SK-N-SH treated with all-trans-retinoic acid at 6 μM for 48 hours (cell line): ENCODE results near the gene SPAG5.

ENCODE experiments used
- ATAC-seq: fragments of 200-7000 bp; cut with Tn5 transposase; 3 replicates; pipeline ENCODE4 v1.9.1; 2020; ENCODE audit warnings: mild to moderate bottlenecking, moderate library complexity
- ARNTL ChIP-seq: fragments of 450-650 bp; formaldehyde crosslinking; IDR thresholded peaks from 2 replicates; pipeline ENCODE4 v1.5.0; 2020; ENCODE audit warnings: low read depth, mild to moderate bottlenecking, moderate library complexity, borderline replicate concordance
- BACH2 ChIP-seq: fragments of 250-450 bp; sonication (Bioruptor Pico); IDR thresholded peaks from 2 replicates; pipeline ENCODE4 v1.9.0; 2021; ENCODE audit warnings: mild to moderate bottlenecking, borderline replicate concordance
- CSDC2 ChIP-seq: fragments of 250-450 bp; sonication (Bioruptor Pico); IDR thresholded peaks from 2 replicates; pipeline ENCODE4 v1.5.0; 2020; ENCODE audit warnings: mild to moderate bottlenecking, moderate library complexity
- ESRRG ChIP-seq: fragments of 250-450 bp; sonication (Bioruptor Pico); IDR thresholded peaks from 2 replicates; pipeline ENCODE4 v1.6.1; 2021; ENCODE audit warnings: mild to moderate bottlenecking
- GLIS3 ChIP-seq: fragments of 250-450 bp; sonication (Bioruptor Pico); IDR thresholded peaks from 2 replicates; pipeline ENCODE4 v1.5.0; 2020; ENCODE audit warnings: mild to moderate bottlenecking, moderate library complexity
- ISL1 ChIP-seq: fragments of 250-450 bp; sonication (Bioruptor Pico); IDR thresholded peaks from 2 replicates; pipeline ENCODE4 v2.1.2; 2022; ENCODE audit warnings: mild to moderate bottlenecking, moderate library complexity
- OSR1 ChIP-seq: fragments of 250-450 bp; sonication (Bioruptor Pico); IDR thresholded peaks from 2 replicates; pipeline ENCODE4 v1.8.0; 2022; ENCODE audit warnings: moderate library complexity, mild to moderate bottlenecking, inconsistent platforms
- PPARA ChIP-seq: fragments of 250-450 bp; sonication (Bioruptor Pico); IDR thresholded peaks from 2 replicates; pipeline ENCODE4 v1.5.0; 2020; ENCODE audit warnings: mild to moderate bottlenecking, borderline replicate concordance
- RARB ChIP-seq: fragments of 250-450 bp; sonication (Bioruptor Pico); IDR thresholded peaks from 2 replicates; pipeline ENCODE4 v1.8.0; 2021; ENCODE audit warnings: mild to moderate bottlenecking, moderate library complexity
- SNAI2 ChIP-seq: fragments of 250-450 bp; sonication (Bioruptor Pico); IDR thresholded peaks from 2 replicates; pipeline ENCODE4 v1.5.0; 2020; ENCODE audit warnings: mild to moderate bottlenecking, moderate library complexity
- TCF4 ChIP-seq: fragments of 250-450 bp; sonication (Bioruptor Pico); IDR thresholded peaks from 2 replicates; pipeline ENCODE4 v1.8.0; 2021; ENCODE audit warnings: mild to moderate bottlenecking, moderate library complexity, borderline replicate concordance
- TOX ChIP-seq: fragments of 250-450 bp; sonication (Bioruptor Pico); IDR thresholded peaks from 2 replicates; pipeline ENCODE4 v1.8.0; 2021; ENCODE audit warnings: mild to moderate bottlenecking, moderate library complexity, borderline replicate concordance
- ZC3H10 ChIP-seq: fragments of 250-450 bp; sonication (Bioruptor Pico); IDR thresholded peaks from 2 replicates; pipeline ENCODE4 v1.5.1; 2021; ENCODE audit warnings: mild to moderate bottlenecking, moderate library complexity
- ZFP3 ChIP-seq: fragments of 250-450 bp; sonication (Bioruptor Pico); IDR thresholded peaks from 2 replicates; pipeline ENCODE4 v1.5.0; 2020; ENCODE audit warnings: mild to moderate bottlenecking, moderate library complexity
- ZFP30 ChIP-seq: fragments of 450-650 bp; formaldehyde crosslinking; IDR thresholded peaks from 2 replicates; pipeline ENCODE4 v1.5.0; 2022; ENCODE audit warnings: mild to moderate bottlenecking, moderate library complexity
- ZNF565 ChIP-seq: fragments of 450-650 bp; formaldehyde crosslinking; conservative IDR thresholded peaks from 2 replicates; pipeline ENCODE4 v1.5.0; 2020; ENCODE audit warnings: low read depth, mild to moderate bottlenecking, moderate library complexity
- ZNF70 ChIP-seq: fragments of 450-650 bp; formaldehyde crosslinking; IDR thresholded peaks from 2 replicates; pipeline ENCODE4 v1.5.0; 2020; ENCODE audit warnings: mild to moderate bottlenecking, moderate library complexity
- ZNF8 ChIP-seq: fragments of 450-650 bp; formaldehyde crosslinking; IDR thresholded peaks from 2 replicates; pipeline ENCODE4 v1.5.0; 2020; ENCODE audit warnings: mild to moderate bottlenecking, moderate library complexity
- TF ChIP-seq, protein P1 (sequence below): fragments of 250-450 bp; sonication (Bioruptor Pico); IDR thresholded peaks from 2 replicates; pipeline ENCODE4 v1.5.1; 2020; ENCODE audit warnings: low read depth, mild to moderate bottlenecking, moderate library complexity
- TF ChIP-seq, protein P2 (sequence below): fragments of 250-450 bp; sonication (Bioruptor Pico); IDR thresholded peaks from 2 replicates; pipeline ENCODE4 v1.5.0; 2020; ENCODE audit warnings: mild to moderate bottlenecking, moderate library complexity
- TF ChIP-seq, protein P3 (sequence below): fragments of 250-450 bp; sonication (Bioruptor Pico); IDR thresholded peaks from 2 replicates; pipeline ENCODE4 v1.8.0; 2021; ENCODE audit warnings: low read depth, mild to moderate bottlenecking, moderate library complexity, borderline replicate concordance
- TF ChIP-seq, protein P4 (sequence below): fragments of 250-450 bp; sonication (Bioruptor Pico); IDR thresholded peaks from 2 replicates; pipeline ENCODE4 v1.5.1; 2021; ENCODE audit warnings: mild to moderate bottlenecking, moderate library complexity
- TF ChIP-seq, protein P5 (sequence below): fragments of 250-450 bp; sonication (Bioruptor Pico); IDR thresholded peaks from 2 replicates; pipeline ENCODE4 v1.8.0; 2020; ENCODE audit warnings: mild to moderate bottlenecking, moderate library complexity, borderline replicate concordance

SPAG5 gene

DNA sequence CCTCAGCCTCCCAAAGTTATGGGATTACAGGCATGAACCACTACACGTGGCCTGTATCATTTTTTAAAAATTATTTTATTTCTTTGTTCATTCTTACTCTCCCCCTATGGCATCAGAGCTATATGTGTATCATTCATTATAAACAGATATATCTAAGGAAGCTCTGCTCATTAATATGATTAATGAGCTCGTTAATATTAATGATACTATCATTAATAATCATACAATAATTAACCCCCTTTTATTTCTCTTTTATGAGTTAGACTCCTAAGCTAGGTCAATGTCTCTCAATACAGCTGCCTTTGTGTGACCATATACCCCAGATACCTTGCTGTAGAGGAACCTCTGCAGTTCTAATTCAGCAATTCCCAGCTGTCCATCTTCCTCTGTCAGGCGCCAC, 19.6 kb upstream of the SPAG5 start (continued):
- TF ChIP-seq, protein P1, sequence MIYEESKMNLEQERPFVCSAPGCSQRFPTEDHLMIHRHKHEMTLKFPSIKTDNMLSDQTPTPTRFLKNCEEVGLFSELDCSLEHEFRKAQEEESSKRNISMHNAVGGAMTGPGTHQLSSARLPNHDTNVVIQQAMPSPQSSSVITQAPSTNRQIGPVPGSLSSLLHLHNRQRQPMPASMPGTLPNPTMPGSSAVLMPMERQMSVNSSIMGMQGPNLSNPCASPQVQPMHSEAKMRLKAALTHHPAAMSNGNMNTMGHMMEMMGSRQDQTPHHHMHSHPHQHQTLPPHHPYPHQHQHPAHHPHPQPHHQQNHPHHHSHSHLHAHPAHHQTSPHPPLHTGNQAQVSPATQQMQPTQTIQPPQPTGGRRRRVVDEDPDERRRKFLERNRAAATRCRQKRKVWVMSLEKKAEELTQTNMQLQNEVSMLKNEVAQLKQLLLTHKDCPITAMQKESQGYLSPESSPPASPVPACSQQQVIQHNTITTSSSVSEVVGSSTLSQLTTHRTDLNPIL, result no peak

DNA sequence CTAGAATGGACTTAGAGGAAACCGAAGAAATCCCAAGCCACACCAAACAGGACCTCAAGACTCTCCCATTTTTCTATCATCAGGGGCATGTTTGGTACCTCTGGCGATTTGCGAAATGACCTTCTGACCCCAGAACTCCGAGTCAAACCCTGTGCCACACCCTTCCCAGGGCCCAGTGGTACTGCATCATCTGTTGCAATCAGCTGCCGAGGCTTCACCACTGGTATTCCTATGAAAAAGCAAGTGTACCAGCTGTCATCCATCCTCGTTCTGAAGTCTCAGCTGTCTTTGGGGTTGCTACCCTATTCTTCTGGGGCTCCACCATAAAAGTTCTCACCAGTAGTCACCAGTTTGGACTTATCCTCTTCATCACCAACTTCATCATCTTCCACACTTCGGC, 17.5 kb upstream of the SPAG5 start:
- TF ChIP-seq ZNF70 (CRISPR knock-in tag) (no peak), TCF4 (no peak), RARB (CRISPR knock-in tag) (no peak), ZFP3 (CRISPR knock-in tag) (no peak), ESRRG (CRISPR knock-in tag) (no peak), OSR1 (CRISPR knock-in tag) (no peak), ARNTL (CRISPR knock-in tag) (no peak), PPARA (CRISPR knock-in tag) (no peak), BACH2 (no peak), GLIS3 (no peak), ZNF8 (CRISPR knock-in tag) (no peak), SNAI2 (CRISPR knock-in tag) (no peak), ZC3H10 (CRISPR knock-in tag) (no peak), CSDC2 (CRISPR knock-in tag) (no peak), ZNF565 (CRISPR knock-in tag) (no peak)
- TF ChIP-seq, protein P2, sequence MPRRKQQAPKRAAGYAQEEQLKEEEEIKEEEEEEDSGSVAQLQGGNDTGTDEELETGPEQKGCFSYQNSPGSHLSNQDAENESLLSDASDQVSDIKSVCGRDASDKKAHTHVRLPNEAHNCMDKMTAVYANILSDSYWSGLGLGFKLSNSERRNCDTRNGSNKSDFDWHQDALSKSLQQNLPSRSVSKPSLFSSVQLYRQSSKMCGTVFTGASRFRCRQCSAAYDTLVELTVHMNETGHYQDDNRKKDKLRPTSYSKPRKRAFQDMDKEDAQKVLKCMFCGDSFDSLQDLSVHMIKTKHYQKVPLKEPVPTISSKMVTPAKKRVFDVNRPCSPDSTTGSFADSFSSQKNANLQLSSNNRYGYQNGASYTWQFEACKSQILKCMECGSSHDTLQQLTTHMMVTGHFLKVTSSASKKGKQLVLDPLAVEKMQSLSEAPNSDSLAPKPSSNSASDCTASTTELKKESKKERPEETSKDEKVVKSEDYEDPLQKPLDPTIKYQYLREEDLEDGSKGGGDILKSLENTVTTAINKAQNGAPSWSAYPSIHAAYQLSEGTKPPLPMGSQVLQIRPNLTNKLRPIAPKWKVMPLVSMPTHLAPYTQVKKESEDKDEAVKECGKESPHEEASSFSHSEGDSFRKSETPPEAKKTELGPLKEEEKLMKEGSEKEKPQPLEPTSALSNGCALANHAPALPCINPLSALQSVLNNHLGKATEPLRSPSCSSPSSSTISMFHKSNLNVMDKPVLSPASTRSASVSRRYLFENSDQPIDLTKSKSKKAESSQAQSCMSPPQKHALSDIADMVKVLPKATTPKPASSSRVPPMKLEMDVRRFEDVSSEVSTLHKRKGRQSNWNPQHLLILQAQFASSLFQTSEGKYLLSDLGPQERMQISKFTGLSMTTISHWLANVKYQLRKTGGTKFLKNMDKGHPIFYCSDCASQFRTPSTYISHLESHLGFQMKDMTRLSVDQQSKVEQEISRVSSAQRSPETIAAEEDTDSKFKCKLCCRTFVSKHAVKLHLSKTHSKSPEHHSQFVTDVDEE (CRISPR knock-in tag), result no peak
- TF ChIP-seq, protein P3, sequence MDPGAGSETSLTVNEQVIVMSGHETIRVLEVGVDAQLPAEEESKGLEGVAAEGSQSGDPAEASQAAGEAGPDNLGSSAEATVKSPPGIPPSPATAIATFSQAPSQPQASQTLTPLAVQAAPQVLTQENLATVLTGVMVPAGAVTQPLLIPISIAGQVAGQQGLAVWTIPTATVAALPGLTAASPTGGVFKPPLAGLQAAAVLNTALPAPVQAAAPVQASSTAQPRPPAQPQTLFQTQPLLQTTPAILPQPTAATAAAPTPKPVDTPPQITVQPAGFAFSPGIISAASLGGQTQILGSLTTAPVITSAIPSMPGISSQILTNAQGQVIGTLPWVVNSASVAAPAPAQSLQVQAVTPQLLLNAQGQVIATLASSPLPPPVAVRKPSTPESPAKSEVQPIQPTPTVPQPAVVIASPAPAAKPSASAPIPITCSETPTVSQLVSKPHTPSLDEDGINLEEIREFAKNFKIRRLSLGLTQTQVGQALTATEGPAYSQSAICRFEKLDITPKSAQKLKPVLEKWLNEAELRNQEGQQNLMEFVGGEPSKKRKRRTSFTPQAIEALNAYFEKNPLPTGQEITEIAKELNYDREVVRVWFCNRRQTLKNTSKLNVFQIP (CRISPR knock-in tag), result no peak
- ATAC-seq, result no peak

DNA sequence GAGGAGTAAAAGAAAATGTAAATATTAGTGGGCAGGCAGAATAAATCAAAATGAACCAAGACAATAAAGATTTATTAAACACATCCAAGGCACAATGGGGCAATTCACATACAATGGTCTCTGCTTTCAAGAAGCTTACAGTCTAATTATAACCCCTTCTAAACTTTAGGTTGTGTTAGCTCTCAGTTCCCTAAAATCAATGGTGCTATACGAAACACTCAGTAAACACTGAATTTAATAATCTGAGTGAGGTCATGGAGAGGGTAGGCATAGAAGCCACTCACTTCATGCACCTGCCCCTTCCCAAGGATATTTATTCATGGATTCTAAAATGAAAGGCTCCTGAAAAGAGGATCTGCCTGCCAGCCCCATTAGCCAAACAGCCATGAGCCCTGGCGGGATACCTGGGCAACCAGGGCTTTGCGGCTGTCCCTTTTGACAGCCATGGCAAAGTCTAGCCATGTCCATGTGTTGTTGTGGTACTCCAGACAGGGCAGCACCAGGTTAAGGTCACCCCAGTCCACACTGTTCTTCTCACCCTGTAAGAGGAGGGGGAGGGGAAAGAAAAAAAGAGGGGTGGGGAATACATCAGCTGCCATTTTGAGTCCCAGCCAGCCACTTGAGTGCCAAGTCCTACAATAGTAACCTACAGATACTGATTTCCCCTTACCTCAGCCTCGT, 16.6 kb upstream of the SPAG5 start:
- no peak for ATAC-seq
- TF ChIP-seq, protein P2 (CRISPR knock-in tag), result no peak
- no peak for TF ChIP-seq ZC3H10 (CRISPR knock-in tag)
- TF ChIP-seq ARNTL (CRISPR knock-in tag), result no peak
- no peak for TF ChIP-seq ZNF8 (CRISPR knock-in tag)
- TF ChIP-seq, protein P1, result no peak
- no peak for TF ChIP-seq TOX (CRISPR knock-in tag)
- TF ChIP-seq, protein P4, sequence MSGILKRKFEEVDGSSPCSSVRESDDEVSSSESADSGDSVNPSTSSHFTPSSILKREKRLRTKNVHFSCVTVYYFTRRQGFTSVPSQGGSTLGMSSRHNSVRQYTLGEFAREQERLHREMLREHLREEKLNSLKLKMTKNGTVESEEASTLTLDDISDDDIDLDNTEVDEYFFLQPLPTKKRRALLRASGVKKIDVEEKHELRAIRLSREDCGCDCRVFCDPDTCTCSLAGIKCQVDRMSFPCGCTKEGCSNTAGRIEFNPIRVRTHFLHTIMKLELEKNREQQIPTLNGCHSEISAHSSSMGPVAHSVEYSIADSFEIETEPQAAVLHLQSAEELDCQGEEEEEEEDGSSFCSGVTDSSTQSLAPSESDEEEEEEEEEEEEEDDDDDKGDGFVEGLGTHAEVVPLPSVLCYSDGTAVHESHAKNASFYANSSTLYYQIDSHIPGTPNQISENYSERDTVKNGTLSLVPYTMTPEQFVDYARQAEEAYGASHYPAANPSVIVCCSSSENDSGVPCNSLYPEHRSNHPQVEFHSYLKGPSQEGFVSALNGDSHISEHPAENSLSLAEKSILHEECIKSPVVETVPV, result no peak
- no peak for TF ChIP-seq ZNF565 (CRISPR knock-in tag)
- no peak for TF ChIP-seq ISL1
- TF ChIP-seq PPARA (CRISPR knock-in tag), result no peak
- TF ChIP-seq ESRRG (CRISPR knock-in tag), result no peak
- no peak for TF ChIP-seq ZFP30 (CRISPR knock-in tag)
- TF ChIP-seq, protein P5, sequence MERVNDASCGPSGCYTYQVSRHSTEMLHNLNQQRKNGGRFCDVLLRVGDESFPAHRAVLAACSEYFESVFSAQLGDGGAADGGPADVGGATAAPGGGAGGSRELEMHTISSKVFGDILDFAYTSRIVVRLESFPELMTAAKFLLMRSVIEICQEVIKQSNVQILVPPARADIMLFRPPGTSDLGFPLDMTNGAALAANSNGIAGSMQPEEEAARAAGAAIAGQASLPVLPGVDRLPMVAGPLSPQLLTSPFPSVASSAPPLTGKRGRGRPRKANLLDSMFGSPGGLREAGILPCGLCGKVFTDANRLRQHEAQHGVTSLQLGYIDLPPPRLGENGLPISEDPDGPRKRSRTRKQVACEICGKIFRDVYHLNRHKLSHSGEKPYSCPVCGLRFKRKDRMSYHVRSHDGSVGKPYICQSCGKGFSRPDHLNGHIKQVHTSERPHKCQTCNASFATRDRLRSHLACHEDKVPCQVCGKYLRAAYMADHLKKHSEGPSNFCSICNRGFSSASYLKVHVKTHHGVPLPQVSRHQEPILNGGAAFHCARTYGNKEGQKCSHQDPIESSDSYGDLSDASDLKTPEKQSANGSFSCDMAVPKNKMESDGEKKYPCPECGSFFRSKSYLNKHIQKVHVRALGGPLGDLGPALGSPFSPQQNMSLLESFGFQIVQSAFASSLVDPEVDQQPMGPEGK (CRISPR knock-in tag), result no peak
- TF ChIP-seq GLIS3, result no peak
- no peak for TF ChIP-seq CSDC2 (CRISPR knock-in tag)
- TF ChIP-seq TCF4, result no peak
